HL-60 (cell line): ENCODE data around the gene IRAK2.

Experiments used
- DNase-seq, 2 experiments: peaks; one replicate each; pipeline ENCODE4 v3.0.0-alpha.2; 2010 to 2020; ENCODE audit warnings: low read depth in 1 of 2, low spot score in 1 of 2
- H3K27ac ChIP-seq: fragments of 250-450 bp; sonication (Bioruptor Pico); replicated peaks from 2 replicates; pipeline ENCODE4 v1.5.1; 2020; ENCODE audit warnings: mild to moderate bottlenecking, moderate library complexity
- H3K27me3 ChIP-seq: fragments of 250-450 bp; sonication (Bioruptor Pico); 2 replicates; pipeline ENCODE4 v1.5.1; 2021; ENCODE audit warnings: mild to moderate bottlenecking, moderate library complexity; ENCODE audit not compliant: insufficient read depth, poor library complexity, severe bottlenecking
- H3K4me3 ChIP-seq: replicated peaks from 2 replicates; pipeline ENCODE4 v1.5.1; 2011; ENCODE audit warnings: mild to moderate bottlenecking, control low read depth, low read length; ENCODE audit not compliant: insufficient read depth
- CTCF ChIP-seq: IDR thresholded peaks from one replicate; pipeline ENCODE4 v1.5.1; 2011; ENCODE audit warnings: low read length, control low read depth, inconsistent platforms; ENCODE audit not compliant: insufficient read depth
- GABPA ChIP-seq: IDR thresholded peaks from 2 replicates; pipeline ENCODE4 v1.6.1; 2012; ENCODE audit warnings: low read depth
- POLR2AphosphoS5 ChIP-seq: IDR thresholded peaks from 2 replicates; pipeline ENCODE4 v1.6.1; 2012; ENCODE audit warnings: low read depth
- REST ChIP-seq: IDR thresholded peaks from 2 replicates; pipeline ENCODE4 v1.6.1; 2012; ENCODE audit warnings: low read depth; ENCODE audit not compliant: insufficient replicate concordance
- SPI1 ChIP-seq: IDR thresholded peaks from 2 replicates; pipeline ENCODE4 v1.6.1; 2012; ENCODE audit warnings: low read depth, mild to moderate bottlenecking, borderline replicate concordance

The IRAK2 gene

GRCh38 chr3:10240799-10241198 is 76.1 kb downstream of the IRAK2 start:
- no peak overlapping the region for H3K4me3 ChIP-seq
- H3K27me3 ChIP-seq, result no peaks in the 10 kb centered on the region
- DNase-seq, result no peak
- H3K27ac ChIP-seq, result no peak overlapping the region
- TF ChIP-seq GABPA (no peak), CTCF (no peak), REST (no peak), SPI1 (no peak)

GRCh38 chr3:10242182-10243065 is 77.7 kb downstream of the IRAK2 start:
- Histone ChIP-seq H3K27me3 (no peaks in the 10 kb centered on the region), H3K27ac (peak overlapping the region; percentile 48), H3K4me3 (no peak overlapping the region)
- DNase-seq, result peak in 1 of 2 experiments; percentile 74
- TF ChIP-seq CTCF (no peak), SPI1 (peak; percentile 37; the same call in 1 of the 2 replicates), REST (no peak), POLR2AphosphoS5 (0 out of 2 replicates have a peak, but pooled peaks have one; percentile 46), GABPA (no peak)

GRCh38 chr3:10244009-10244408 is 79.3 kb downstream of the IRAK2 start:
- no peak overlapping the region for H3K4me3 ChIP-seq
- no peaks in the 10 kb centered on the region for H3K27me3 ChIP-seq
- TF ChIP-seq CTCF (no peak), GABPA (no peak), REST (no peak), SPI1 (no peak), POLR2AphosphoS5 (no peak)
- DNase-seq, result peak in 1 of 2 experiments; percentile 33
- H3K27ac ChIP-seq, result no peak overlapping the region
